CD4-positive, alpha-beta T cell (primary cell): ENCODE measurements around the gene KCNG1. TPM values are rescaled to one million over a fixed set of nuclear protein-coding genes. Genes with fewer than 3 reads are reported as not detected.

Experiments used
- ATAC-seq: fragments of 200-7000 bp; cut with Tn5 transposase; one replicate; pipeline ENCODE4 v1.10.0; 2022; ENCODE audit warnings: mild to moderate bottlenecking; ENCODE audit not compliant: poor library complexity
- CTCF ChIA-PET: fragments of 350-600 bp; sonication (Branson Sonifier 250); formaldehyde crosslinking; loops from one replicate; lab custom pipeline; 2021; ENCODE audit warnings: antibody characterized with exemption, inconsistent platforms; lab: Charles Lee
- POLR2A ChIA-PET: fragments of 350-600 bp; sonication (Branson Sonifier 250); formaldehyde crosslinking; loops from one replicate; lab custom pipeline; 2021; ENCODE audit warnings: antibody characterized with exemption, inconsistent platforms; lab: Charles Lee
- DNase-seq, 14 experiments: peaks; one replicate each; pipeline ENCODE4 v3.0.0-alpha.2; 2013 to 2020; ENCODE audit warnings: mixed read lengths in 2 of 14
- H3K27ac ChIP-seq, 2 donors: one replicate each; pipeline versions ENCODE4 v1.5.1 to v1.7.0; 2013; ENCODE audit warnings: low read length in 2 of 2, low read depth in 1 of 2, mild to moderate bottlenecking in 1 of 2
- H3K27me3 ChIP-seq, 2 experiments: 1 replicate in 1 of 2; 2 replicates in 1 of 2; pipeline versions ENCODE4 v1.6.1 to v1.7.0; 2013; ENCODE audit warnings: low read length in 2 of 2, control low read depth in 1 of 2, mild to moderate bottlenecking in 1 of 2, moderate library complexity in 1 of 2; ENCODE audit not compliant: insufficient read depth in 2 of 2, control insufficient read depth in 1 of 2
- H3K36me3 ChIP-seq: one replicate; pipeline ENCODE4 v1.6.1; 2013; ENCODE audit warnings: low read length, control low read depth; ENCODE audit not compliant: insufficient read depth
- H3K4me1 ChIP-seq: one replicate; pipeline ENCODE4 v1.6.1; 2013; ENCODE audit warnings: low read length, control low read depth; ENCODE audit not compliant: insufficient read depth
- H3K4me3 ChIP-seq: one replicate; pipeline ENCODE4 v1.5.1; 2013; ENCODE audit warnings: mild to moderate bottlenecking, low read length, moderate library complexity
- H3K9me3 ChIP-seq, 2 experiments: 1 replicate in 1 of 2; 2 replicates in 1 of 2; pipeline versions ENCODE4 v1.6.1 to v1.7.0; 2013; ENCODE audit warnings: low read length in 2 of 2, mild to moderate bottlenecking in 2 of 2, control low read depth in 1 of 2, moderate library complexity in 1 of 2; ENCODE audit not compliant: control insufficient read depth in 1 of 2, insufficient read depth in 1 of 2
- H3K27ac Mint-ChIP-seq: one replicate; pipeline ENCODE4 v1.8.0; 2020; ENCODE audit warnings: mixed read lengths
- H3K27me3 Mint-ChIP-seq: one replicate; pipeline ENCODE4 v1.8.0; 2021; ENCODE audit warnings: mixed read lengths
- H3K36me3 Mint-ChIP-seq: one replicate; pipeline ENCODE4 v1.8.0; 2021; ENCODE audit warnings: low read depth, mixed read lengths
- H3K4me1 Mint-ChIP-seq: one replicate; pipeline ENCODE4 v1.8.0; 2021; ENCODE audit warnings: low read depth, mixed read lengths
- H3K4me3 Mint-ChIP-seq: one replicate; pipeline ENCODE4 v1.8.0; 2020; ENCODE audit warnings: mild to moderate bottlenecking, mixed read lengths
- H3K9me3 Mint-ChIP-seq: one replicate; pipeline ENCODE4 v1.8.0; 2020; ENCODE audit warnings: mixed read lengths
- intact Hi-C, 2 experiments: fragments of 100-400 bp; cut with DNase I in 1 of 2; cut with micrococcal nuclease in 1 of 2; formaldehyde crosslinking; loops; one replicate each; pipeline versions ENCODE4 v1.15.1 to v1.9.0; 2023 to 2025; cut with DNase I, micrococcal nuclease
- total RNA-seq, 174 experiments: library from RNA in 2 of 174; stranded (reverse) in 2 of 174; gene quantifications; one replicate each; pipeline ENCODE4 v1.2.3 and lab custom pipeline; 2021 to 2026
- TF ChIP-seq, protein P1 (sequence below): fragments of 200-600 bp; IDR thresholded peaks from one replicate; pipeline ENCODE4 v1.8.0; 2022; ENCODE audit warnings: antibody characterized with exemption, mild to moderate bottlenecking

Gene KCNG1
- total RNA-seq, 2 experiments from 2014 or later = not detected

- no peaks in the 10 kb centered on the region for H3K4me1 Mint-ChIP-seq
- DNase-seq (peak in 5 of 14 experiments; percentile 6 to 67 (median 39)), ATAC-seq (peak; percentile 89)
- no peak overlapping the region for H3K4me3 Mint-ChIP-seq
- H3K36me3 ChIP-seq = no peaks in the 10 kb centered on the region
- H3K9me3 Mint-ChIP-seq = no peaks in the 10 kb centered on the region
- H3K4me3 ChIP-seq = no peak overlapping the region
- ChIA-PET POLR2A (no interaction called here), CTCF (interaction anchor here (1.3 to 1.4 kb wide), 2 partner anchors 11 to 199 kb away, joined by 3 to 6 read pairs; partner anchors contain the start of gene BCAS4)
- peaks cover 16% of the 10 kb centered on the region for H3K27me3 Mint-ChIP-seq
- TF ChIP-seq, protein P1, sequence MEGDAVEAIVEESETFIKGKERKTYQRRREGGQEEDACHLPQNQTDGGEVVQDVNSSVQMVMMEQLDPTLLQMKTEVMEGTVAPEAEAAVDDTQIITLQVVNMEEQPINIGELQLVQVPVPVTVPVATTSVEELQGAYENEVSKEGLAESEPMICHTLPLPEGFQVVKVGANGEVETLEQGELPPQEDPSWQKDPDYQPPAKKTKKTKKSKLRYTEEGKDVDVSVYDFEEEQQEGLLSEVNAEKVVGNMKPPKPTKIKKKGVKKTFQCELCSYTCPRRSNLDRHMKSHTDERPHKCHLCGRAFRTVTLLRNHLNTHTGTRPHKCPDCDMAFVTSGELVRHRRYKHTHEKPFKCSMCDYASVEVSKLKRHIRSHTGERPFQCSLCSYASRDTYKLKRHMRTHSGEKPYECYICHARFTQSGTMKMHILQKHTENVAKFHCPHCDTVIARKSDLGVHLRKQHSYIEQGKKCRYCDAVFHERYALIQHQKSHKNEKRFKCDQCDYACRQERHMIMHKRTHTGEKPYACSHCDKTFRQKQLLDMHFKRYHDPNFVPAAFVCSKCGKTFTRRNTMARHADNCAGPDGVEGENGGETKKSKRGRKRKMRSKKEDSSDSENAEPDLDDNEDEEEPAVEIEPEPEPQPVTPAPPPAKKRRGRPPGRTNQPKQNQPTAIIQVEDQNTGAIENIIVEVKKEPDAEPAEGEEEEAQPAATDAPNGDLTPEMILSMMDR = no peak
- H3K27me3 ChIP-seq = peaks cover 0 to 2% of the 10 kb centered on the region in 2 experiments
- peaks cover 0 to 5% of the 10 kb centered on the region in 2 experiments for H3K9me3 ChIP-seq
- no peaks in the 10 kb centered on the region for H3K36me3 Mint-ChIP-seq
- H3K27ac ChIP-seq = no peak overlapping the region
- H3K4me1 ChIP-seq = no peaks in the 10 kb centered on the region
- intact Hi-C loops = no loop called here
- H3K27ac Mint-ChIP-seq = no peak overlapping the region
These were observed 30.0 kb downstream of the KCNG1 start for GRCh38 chr20:50992733-50993457.

GRCh38 chr20:50992336-50992732 is 30.6 kb downstream of the KCNG1 start:
- Histone ChIP-seq H3K36me3 (no peaks in the 10 kb centered on the region), H3K4me1 (no peaks in the 10 kb centered on the region), H3K9me3 (peaks cover 0 to 5% of the 10 kb centered on the region in 2 experiments), H3K27me3 (peaks cover 0 to 5% of the 10 kb centered on the region in 2 experiments), H3K27ac (no peak overlapping the region), H3K4me3 (no peak overlapping the region)
- intact Hi-C loops = no loop called here
- Mint-ChIP-seq H3K27ac (no peak overlapping the region), H3K36me3 (no peaks in the 10 kb centered on the region), H3K27me3 (peaks cover 20% of the 10 kb centered on the region), H3K4me1 (peaks cover 4% of the 10 kb centered on the region), H3K9me3 (no peaks in the 10 kb centered on the region), H3K4me3 (no peak overlapping the region)
- ChIA-PET CTCF (interaction anchor here (1.3 to 1.4 kb wide), 2 partner anchors 11 to 198 kb away, joined by 3 to 6 read pairs; partner anchors contain the start of gene BCAS4), POLR2A (no interaction called here)
- DNase-seq = no peak
- no peak for ATAC-seq
- TF ChIP-seq, protein P1 = no peak

DNA sequence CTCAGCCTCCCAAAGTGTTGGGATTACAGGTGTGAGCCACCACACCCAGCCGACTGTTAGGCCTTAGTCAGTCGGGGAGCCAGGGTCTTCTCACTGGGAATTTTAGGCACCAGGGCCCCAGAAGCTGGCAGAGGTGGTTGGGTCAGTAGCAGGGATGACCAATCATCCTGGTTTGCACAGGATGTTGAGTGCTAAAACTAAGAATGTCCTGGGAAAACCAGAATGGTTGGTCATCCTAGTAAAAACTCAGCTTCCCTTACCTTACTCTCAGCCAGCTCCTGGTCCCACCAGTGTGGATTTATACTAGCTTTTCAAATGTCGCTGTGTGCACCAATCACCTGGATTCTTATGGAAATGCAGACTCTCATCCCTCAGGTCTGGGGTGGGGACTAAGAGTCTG is 31.8 kb downstream of the KCNG1 start:
- ATAC-seq = no peak
- DNase-seq = no peak
- CTCF ChIA-PET = interaction anchor here (1.2 kb wide), 1 partner anchor 10 kb away, joined by 4 read pairs; no protein-coding TSS in a partner anchor
- Histone ChIP-seq H3K27me3 (peaks cover 0 to 4% of the 10 kb centered on the region in 2 experiments), H3K36me3 (no peaks in the 10 kb centered on the region), H3K9me3 (peaks cover 0 to 5% of the 10 kb centered on the region in 2 experiments), H3K4me3 (no peak overlapping the region), H3K27ac (no peak overlapping the region), H3K4me1 (no peaks in the 10 kb centered on the region)
- POLR2A ChIA-PET = no interaction called here
- TF ChIP-seq, protein P1 = no peak
- no peaks in the 10 kb centered on the region for H3K36me3 Mint-ChIP-seq
- no peak overlapping the region for H3K27ac Mint-ChIP-seq
- intact Hi-C loops = no loop called here
- H3K4me1 Mint-ChIP-seq = peaks cover 4% of the 10 kb centered on the region
- no peak overlapping the region for H3K4me3 Mint-ChIP-seq
- H3K27me3 Mint-ChIP-seq = peaks cover 26% of the 10 kb centered on the region
- no peaks in the 10 kb centered on the region for H3K9me3 Mint-ChIP-seq
